Keratinocyte (primary cell): ENCODE data around the gene THRB.

ENCODE experiments used
- EZH2 ChIP-seq: IDR thresholded peaks from one replicate; pipeline ENCODE4 v1.6.1; 2012; ENCODE audit warnings: inconsistent platforms, mild to moderate bottlenecking, low read length, moderate library complexity
- TF ChIP-seq, protein P1 (sequence below), 3 experiments: IDR thresholded peaks in 1 of 3; conservative IDR thresholded peaks in 1 of 3; optimal IDR thresholded peaks in 1 of 3; 2 replicates in 2 of 3; 3 replicates in 1 of 3; pipeline versions ENCODE3 to v1.5.1; 2011; ENCODE audit warnings: low read length in 3 of 3, mild to moderate bottlenecking in 3 of 3, moderate library complexity in 2 of 3, control low read depth in 1 of 3, inconsistent platforms in 1 of 3; ENCODE audit not compliant: insufficient read depth in 2 of 3; ENCODE audit errors: extremely low read depth in 1 of 3

DNA sequence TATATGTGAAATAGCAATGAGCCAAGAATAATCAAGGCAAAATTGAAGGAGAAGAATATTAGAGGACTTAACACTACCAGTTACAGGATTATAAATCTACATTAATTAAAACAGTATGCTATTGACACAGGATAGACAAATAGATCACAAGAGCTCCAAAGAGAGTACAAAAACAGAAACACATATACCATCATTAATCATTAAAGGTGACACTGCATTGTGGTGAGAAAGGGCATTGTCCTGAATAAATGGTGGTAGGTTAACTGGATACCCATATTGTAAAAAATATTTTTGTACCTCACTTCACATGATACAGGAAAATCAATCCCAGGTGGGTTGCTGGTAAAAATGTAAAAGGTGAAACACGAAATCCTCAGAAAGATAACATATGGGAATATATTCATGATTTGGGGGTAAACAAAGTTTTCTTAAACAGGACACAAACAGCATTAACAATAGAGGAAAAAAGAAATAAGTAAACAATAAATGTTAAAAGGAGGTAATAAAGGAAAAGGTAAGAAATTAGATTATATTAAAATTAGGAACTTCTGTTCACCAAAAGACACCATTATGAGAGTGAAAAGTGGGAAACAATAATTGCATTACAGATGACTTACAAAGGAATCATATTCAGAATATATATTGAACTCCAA, 145.2 kb downstream of the THRB start:
- TF ChIP-seq EZH2 = no peak
- TF ChIP-seq, protein P1, sequence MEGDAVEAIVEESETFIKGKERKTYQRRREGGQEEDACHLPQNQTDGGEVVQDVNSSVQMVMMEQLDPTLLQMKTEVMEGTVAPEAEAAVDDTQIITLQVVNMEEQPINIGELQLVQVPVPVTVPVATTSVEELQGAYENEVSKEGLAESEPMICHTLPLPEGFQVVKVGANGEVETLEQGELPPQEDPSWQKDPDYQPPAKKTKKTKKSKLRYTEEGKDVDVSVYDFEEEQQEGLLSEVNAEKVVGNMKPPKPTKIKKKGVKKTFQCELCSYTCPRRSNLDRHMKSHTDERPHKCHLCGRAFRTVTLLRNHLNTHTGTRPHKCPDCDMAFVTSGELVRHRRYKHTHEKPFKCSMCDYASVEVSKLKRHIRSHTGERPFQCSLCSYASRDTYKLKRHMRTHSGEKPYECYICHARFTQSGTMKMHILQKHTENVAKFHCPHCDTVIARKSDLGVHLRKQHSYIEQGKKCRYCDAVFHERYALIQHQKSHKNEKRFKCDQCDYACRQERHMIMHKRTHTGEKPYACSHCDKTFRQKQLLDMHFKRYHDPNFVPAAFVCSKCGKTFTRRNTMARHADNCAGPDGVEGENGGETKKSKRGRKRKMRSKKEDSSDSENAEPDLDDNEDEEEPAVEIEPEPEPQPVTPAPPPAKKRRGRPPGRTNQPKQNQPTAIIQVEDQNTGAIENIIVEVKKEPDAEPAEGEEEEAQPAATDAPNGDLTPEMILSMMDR (optimal IDR thresholded peaks at IDR 0.05 in 1 of 3, IDR thresholded peaks at IDR 0.05 in 1 of 3, conservative IDR thresholded peaks at IDR 0.05 in 1 of 3; ENCODE audit: extremely low read depth in 1 of 3, insufficient read depth in 2 of 3, low read length in 3 of 3) = no peak
